Right lobe of liver (tissue), 6 donors: ENCODE measurements around the gene RAB40A. TPM values are rescaled to one million over a fixed set of nuclear protein-coding genes. Genes with fewer than 3 reads are reported as not detected.

ENCODE experiments used
- ATAC-seq, 4 donors: fragments of 200-7000 bp; cut with Tn5 transposase; one replicate each; pipeline ENCODE4 v1.9.1; 2020; ENCODE audit warnings: mild to moderate bottlenecking in 4 of 4, moderate library complexity in 4 of 4
- DNase-seq, 3 donors: peaks; one replicate each; pipeline ENCODE4 v3.0.0-alpha.2; 2020
- H3K27ac ChIP-seq, 3 donors: fragments of 200-600 bp; one replicate each; pipeline ENCODE4 v1.8.0; 2022
- H3K27me3 ChIP-seq, 2 donors: fragments of 200-600 bp; one replicate each; pipeline ENCODE4 v1.8.0; 2022
- H3K36me3 ChIP-seq, 4 donors: fragments of 200-600 bp; sonication (generic) in 1 of 4; one replicate each; pipeline versions ENCODE4 v1.5.1 to v1.8.0; 2017 to 2022; ENCODE audit warnings: control low read depth in 1 of 4
- H3K4me1 ChIP-seq, 4 donors: fragments of 200-600 bp; sonication (generic) in 1 of 4; one replicate each; pipeline versions ENCODE4 v1.5.1 to v1.8.0; 2017 to 2022; ENCODE audit warnings: control low read depth in 1 of 4
- H3K4me3 ChIP-seq, 3 donors: fragments of 200-600 bp; one replicate each; pipeline ENCODE4 v1.8.0; 2022
- H3K9me3 ChIP-seq, 4 donors: fragments of 200-600 bp; sonication (generic) in 1 of 4; one replicate each; pipeline versions ENCODE4 v1.5.1 to v1.8.0; 2017 to 2022; ENCODE audit warnings: control low read depth in 1 of 4
- POLR2A ChIP-seq: fragments of 450-650 bp; IDR thresholded peaks from one replicate; pipeline ENCODE4 v1.6.1; 2017; ENCODE audit warnings: antibody characterized with exemption, mild to moderate bottlenecking
- WGBS: methylation state at CpG from one replicate; pipeline ENCODE4 v1.1.6; 2018; ENCODE audit warnings: low coverage, low lambda C conversion rate; ENCODE audit not compliant: insufficient coverage; ENCODE audit errors: missing lambda C conversion rate; 5-methylcytosine and 5-hydroxymethylcytosine counted together
- intact Hi-C, 2 donors: fragments of 100-400 bp; cut with DNase I; formaldehyde crosslinking; loops; one replicate each; pipeline versions ENCODE4 v1.11.2 to v1.14.1; 2022
- long read RNA-seq: library from polyadenylated mRNA; unstranded; transcript quantifications from one replicate; pipeline ENCODE4 v2.0.0, GENCODE V29; 2019
- total RNA-seq, 6 experiments: library from RNA; depleted of rRNA in 2 of 6; stranded (reverse); fragments of >200 nt in 2 of 6; fragmentation: NEBNext Ultra II Directional in 3 of 6; extraction: Animal tissue kit (Norgen Biotek cat#: 25700) in 3 of 6; gene quantifications; one replicate each; pipeline versions ENCODE4 v1.1.0 to v1.2.4, GENCODE V29; 2016 to 2023
- TF ChIP-seq, protein P1 (sequence below), 4 donors: fragments of 200-600 bp in 3 of 4; fragments of 450-650 bp in 1 of 4; IDR thresholded peaks; one replicate each; pipeline versions ENCODE4 v1.5.1 to v1.8.0; 2016 to 2022; ENCODE audit warnings: antibody characterized with exemption in 4 of 4, mild to moderate bottlenecking in 2 of 4
- donor health status: DM: no; HTN: yes; CAD: no.
- donor health status: DM: no; HTN: no; CAD: no.
- donor health status: DM: no; HTN: no; CAD: no.
- donor health status: DM: no; HTN: yes; CAD: no.
- donor health status: DM: no; HTN: yes; CAD: no.

The RAB40A gene
- total RNA-seq, result under 1 TPM in 4 of 6 experiments, not detected in 2; 0.12 to 0.49 (median 0.24) TPM
- long read RNA-seq, result 0 reads

DNA sequence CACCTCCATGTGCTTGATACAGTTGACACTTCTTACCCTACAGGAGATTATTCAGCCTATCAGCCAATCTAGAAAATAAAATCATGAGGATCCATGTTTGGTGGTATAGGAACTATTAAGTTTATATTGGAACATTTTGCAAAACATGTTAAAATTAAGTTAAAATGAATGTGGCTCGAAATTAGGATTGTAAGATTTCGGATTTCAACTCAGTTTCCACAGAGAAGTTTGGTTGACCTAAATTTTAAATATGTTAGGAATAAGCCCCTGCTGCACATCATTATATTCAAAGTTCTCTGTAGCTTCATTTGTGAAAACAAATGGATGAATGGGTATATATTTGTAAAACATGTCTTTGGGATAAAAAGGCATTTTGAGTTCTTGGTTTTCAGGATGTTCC is at the start of gene RAB40A:
Gene RAB40A, minus strand, starts transcription at position 101 of the 400 bp plus-strand sequence. CDS start 18,733 bp downstream, outside the sequence.
- H3K4me3 ChIP-seq, result no peak within 1 kb of the TSS
- H3K27me3 ChIP-seq, result no peaks in the 10 kb centered on the region
- H3K4me1 ChIP-seq, result no peaks in the 10 kb centered on the region
- DNase-seq (no peak), ATAC-seq (no peak)
- TF ChIP-seq POLR2A, result no peak
- TF ChIP-seq, protein P1, sequence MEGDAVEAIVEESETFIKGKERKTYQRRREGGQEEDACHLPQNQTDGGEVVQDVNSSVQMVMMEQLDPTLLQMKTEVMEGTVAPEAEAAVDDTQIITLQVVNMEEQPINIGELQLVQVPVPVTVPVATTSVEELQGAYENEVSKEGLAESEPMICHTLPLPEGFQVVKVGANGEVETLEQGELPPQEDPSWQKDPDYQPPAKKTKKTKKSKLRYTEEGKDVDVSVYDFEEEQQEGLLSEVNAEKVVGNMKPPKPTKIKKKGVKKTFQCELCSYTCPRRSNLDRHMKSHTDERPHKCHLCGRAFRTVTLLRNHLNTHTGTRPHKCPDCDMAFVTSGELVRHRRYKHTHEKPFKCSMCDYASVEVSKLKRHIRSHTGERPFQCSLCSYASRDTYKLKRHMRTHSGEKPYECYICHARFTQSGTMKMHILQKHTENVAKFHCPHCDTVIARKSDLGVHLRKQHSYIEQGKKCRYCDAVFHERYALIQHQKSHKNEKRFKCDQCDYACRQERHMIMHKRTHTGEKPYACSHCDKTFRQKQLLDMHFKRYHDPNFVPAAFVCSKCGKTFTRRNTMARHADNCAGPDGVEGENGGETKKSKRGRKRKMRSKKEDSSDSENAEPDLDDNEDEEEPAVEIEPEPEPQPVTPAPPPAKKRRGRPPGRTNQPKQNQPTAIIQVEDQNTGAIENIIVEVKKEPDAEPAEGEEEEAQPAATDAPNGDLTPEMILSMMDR (IDR thresholded peaks at IDR 0.05), result no peak
- WGBS, result 42% methylated on average over 2 of the region's 2 CpGs
- H3K36me3 ChIP-seq, result no peaks in the 10 kb centered on the region
- intact Hi-C loops, result no loop called here
- no peaks in the 10 kb centered on the region for H3K9me3 ChIP-seq
- no peak within 1 kb of the TSS for H3K27ac ChIP-seq

- TF ChIP-seq POLR2A, result no peak
- TF ChIP-seq, protein P1 (IDR thresholded peaks at IDR 0.05), result no peak
- whole genome bisulfite sequencing, result 41% methylated on average over 1 of the region's 1 CpG
- no peak for ATAC-seq
Measured at GRCh38 chrX:103565752-103566151, 46.5 kb upstream of the RAB40A start.

GRCh38 chrX:103565197-103565596 is 45.9 kb upstream of the RAB40A start:
- TF ChIP-seq POLR2A, result no peak
- TF ChIP-seq, protein P1 (IDR thresholded peaks at IDR 0.05), result no peak
- 53% methylated on average over 4 of the region's 4 CpGs for WGBS

More at GRCh38 chrX:103565752-103566151, 46.5 kb upstream of the RAB40A start:
- Histone ChIP-seq H3K27ac (no peak overlapping the region), H3K27me3 (no peaks in the 10 kb centered on the region), H3K4me3 (no peak overlapping the region), H3K36me3 (no peaks in the 10 kb centered on the region), H3K4me1 (no peaks in the 10 kb centered on the region), H3K9me3 (no peaks in the 10 kb centered on the region)
- DNase-seq, result no peak
- intact Hi-C loops, result no loop called here

DNA sequence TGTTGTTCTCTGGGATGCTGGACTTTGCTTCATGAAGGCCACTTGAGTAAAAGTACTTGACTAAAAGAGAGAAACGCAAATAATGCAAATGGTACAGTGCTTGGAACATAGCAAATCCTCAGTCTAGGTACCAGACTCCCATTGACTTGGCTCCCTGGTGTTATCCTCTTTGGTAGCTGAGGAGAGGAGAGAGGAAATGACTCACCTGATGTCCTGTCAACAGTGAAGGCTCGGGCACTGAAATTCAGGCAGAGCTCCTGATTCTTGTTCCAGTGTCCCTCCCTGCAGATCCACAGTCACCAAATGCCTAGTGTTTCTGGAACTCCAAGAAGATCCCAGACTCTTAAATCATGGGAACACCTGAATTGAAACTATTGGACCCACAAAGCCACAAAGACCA is 43.5 kb upstream of the RAB40A start:
- no peaks in the 10 kb centered on the region for H3K4me1 ChIP-seq
- no peak for ATAC-seq
- intact Hi-C loops, result no loop called here
- 60% methylated on average over 2 of the region's 2 CpGs for WGBS
- no peaks in the 10 kb centered on the region for H3K9me3 ChIP-seq
- H3K4me3 ChIP-seq, result no peak overlapping the region
- DNase-seq, result no peak
- no peaks in the 10 kb centered on the region for H3K27me3 ChIP-seq
- TF ChIP-seq, protein P1 (IDR thresholded peaks at IDR 0.05), result no peak
- TF ChIP-seq POLR2A, result no peak
- H3K27ac ChIP-seq, result no peak overlapping the region
- no peaks in the 10 kb centered on the region for H3K36me3 ChIP-seq

More at GRCh38 chrX:103565197-103565596, 45.9 kb upstream of the RAB40A start:
- H3K9me3 ChIP-seq, result no peaks in the 10 kb centered on the region
- ATAC-seq (no peak), DNase-seq (no peak)
- no peaks in the 10 kb centered on the region for H3K36me3 ChIP-seq
- no peak overlapping the region for H3K4me3 ChIP-seq
- no peak overlapping the region for H3K27ac ChIP-seq
- no peaks in the 10 kb centered on the region for H3K4me1 ChIP-seq
- intact Hi-C loops, result no loop called here
- no peaks in the 10 kb centered on the region for H3K27me3 ChIP-seq

GRCh38 chrX:103560256-103560655 is 41.0 kb upstream of the RAB40A start:
- H3K36me3 ChIP-seq, result no peaks in the 10 kb centered on the region
- H3K4me3 ChIP-seq, result no peak overlapping the region
- TF ChIP-seq, protein P1 (IDR thresholded peaks at IDR 0.05), result no peak
- no peak for TF ChIP-seq POLR2A
- no peaks in the 10 kb centered on the region for H3K9me3 ChIP-seq
- ATAC-seq, result no peak
- intact Hi-C loops, result no loop called here
- no peak overlapping the region for H3K27ac ChIP-seq
- DNase-seq, result no peak
- no peaks in the 10 kb centered on the region for H3K4me1 ChIP-seq
- H3K27me3 ChIP-seq, result no peaks in the 10 kb centered on the region
- WGBS, result 47% methylated on average over 1 of the region's 1 CpG
